HepG2 (cell line): ENCODE data around the gene ITK. TPM values are rescaled to one million over a fixed set of nuclear protein-coding genes. Genes with fewer than 3 reads are reported as not detected.

Experiments
- ATAC-seq: fragments of 200-7000 bp; cut with Tn5 transposase; 3 replicates; pipeline ENCODE4 v1.9.1; 2020; ENCODE audit warnings: mild to moderate bottlenecking, moderate library complexity
- BruUV-seq: library from RNA; stranded (reverse); fragments of 400-500 nt; replicated peaks from 2 replicates; lab custom pipeline; 2021; lab: Mats Ljungman, UMichigan
- CTCF ChIA-PET: fragments of 300-600 bp; formaldehyde crosslinking; extraction: SDS; loops from one replicate; lab custom pipeline; 2021; ENCODE audit warnings: low total read pairs, inconsistent platforms, low intra/inter-chr PET ratio; lab: Yijun Ruan, JAX
- POLR2A ChIA-PET: fragments of 350-600 bp; sonication (Branson Sonifier 250); formaldehyde crosslinking; loops from one replicate; lab custom pipeline; 2020; ENCODE audit warnings: antibody characterized with exemption, inconsistent platforms; lab: Yijun Ruan, JAX
- DNase-seq: peaks from one replicate; pipeline ENCODE4 v3.0.0-alpha.2; 2015; ENCODE audit warnings: low spot score
- FAIRE-seq: peaks from 3 replicates; lab custom pipeline; 2011; peaks lifted over from hg19 to GRCh38; lab: Jason Lieb, UNC
- H2AFZ ChIP-seq: one replicate; pipeline ENCODE4 v1.6.1; 2011; ENCODE audit warnings: low read length, inconsistent platforms
- H3K27ac ChIP-seq: fragments of 300-600 bp; 3 replicates; pipeline ENCODE4 v1.8.0; 2011; ENCODE audit warnings: mixed run types, mild to moderate bottlenecking, mixed read lengths, low read length, inconsistent platforms; ENCODE audit not compliant: insufficient read depth; ENCODE audit errors: extremely low read length
- H3K27me3 ChIP-seq, 2 experiments: fragments of 200-600 bp in 1 of 2; 2 replicates in 1 of 2; 3 replicates in 1 of 2; pipeline versions ENCODE4 v1.6.0 to v1.8.0; 2011; ENCODE audit warnings: low read length in 2 of 2, mild to moderate bottlenecking in 2 of 2, moderate library complexity in 2 of 2, inconsistent platforms in 1 of 2; ENCODE audit not compliant: insufficient read depth in 2 of 2, control insufficient read depth in 1 of 2
- H3K36me3 ChIP-seq, 2 experiments: fragments of 200-600 bp in 1 of 2; replicated peaks in 1 of 2; 2 replicates in 1 of 2; 3 replicates in 1 of 2; pipeline versions ENCODE4 v1.5.1 to v1.8.0; 2011; ENCODE audit warnings: low read length in 2 of 2, inconsistent platforms in 1 of 2; ENCODE audit not compliant: insufficient read depth in 2 of 2, control insufficient read depth in 1 of 2
- H3K4me1 ChIP-seq: 2 replicates; pipeline ENCODE4 v1.5.1; 2012; ENCODE audit warnings: low read length, inconsistent platforms; ENCODE audit not compliant: insufficient read depth
- H3K4me2 ChIP-seq: 2 replicates; pipeline ENCODE4 v1.6.0; 2011; ENCODE audit warnings: low read depth, low read length, inconsistent platforms
- H3K4me3 ChIP-seq, 3 experiments: fragments of 200-600 bp in 1 of 3; sonication (generic), shearing (Covaris generic) in 1 of 3; replicated peaks in 1 of 3; 2 replicates each; pipeline ENCODE4 v1.5.1; 2011 to 2016; ENCODE audit warnings: low read length in 3 of 3, inconsistent platforms in 2 of 3, low read depth in 2 of 3, mild to moderate bottlenecking in 2 of 3, control low read depth in 1 of 3, mixed read lengths in 1 of 3; ENCODE audit not compliant: insufficient read depth in 1 of 3
- H3K79me2 ChIP-seq: one replicate; pipeline ENCODE4 v1.6.1; 2011; ENCODE audit warnings: low read length, inconsistent platforms; ENCODE audit not compliant: insufficient read depth
- H3K9ac ChIP-seq: 2 replicates; pipeline ENCODE4 v1.6.0; 2011; ENCODE audit warnings: mild to moderate bottlenecking, low read depth, low read length, inconsistent platforms; ENCODE audit not compliant: insufficient read depth
- H3K9me3 ChIP-seq: 2 replicates; pipeline ENCODE4 v1.5.1; 2012; ENCODE audit warnings: mild to moderate bottlenecking, low read length
- H4K20me1 ChIP-seq: 2 replicates; pipeline ENCODE4 v1.6.0; 2011; ENCODE audit warnings: inconsistent platforms, mild to moderate bottlenecking, low read length, moderate library complexity; ENCODE audit not compliant: insufficient read depth
- ATF7 ChIP-seq, 2 experiments: fragments of 450-650 bp in 1 of 2; sonication (generic) in 1 of 2; formaldehyde crosslinking in 1 of 2; IDR thresholded peaks; 2 replicates each; pipeline versions ENCODE4 v1.4.0 to v1.6.1; 2016 to 2020; ENCODE audit warnings: antibody characterized with exemption in 1 of 2, mild to moderate bottlenecking in 1 of 2, missing genetic modification reagents in 1 of 2
- GTF2F1 ChIP-seq: fragments of 150-350 bp; IDR thresholded peaks from 2 replicates; pipeline ENCODE4 v1.6.1; 2014; ENCODE audit warnings: low read length
- GTF3A ChIP-seq: sonication (generic); formaldehyde crosslinking; conservative IDR thresholded peaks from 2 replicates; pipeline ENCODE4 v1.4.0; 2020; ENCODE audit warnings: mild to moderate bottlenecking, missing genetic modification reagents
- NFE2L2 ChIP-seq: fragments of 150-350 bp; IDR thresholded peaks from 2 replicates; pipeline ENCODE4 v1.6.1; 2014; ENCODE audit warnings: low read length
- PAX8 ChIP-seq: sonication (generic); formaldehyde crosslinking; IDR thresholded peaks from 2 replicates; pipeline ENCODE4 v1.8.0; 2022; ENCODE audit warnings: mild to moderate bottlenecking, missing genetic modification reagents, borderline replicate concordance
- ZNF124 ChIP-seq: sonication (generic); formaldehyde crosslinking; IDR thresholded peaks from 2 replicates; pipeline ENCODE4 v1.4.0; 2020; ENCODE audit warnings: missing genetic modification reagents
- ZNF33A ChIP-seq: sonication (generic); formaldehyde crosslinking; IDR thresholded peaks from 2 replicates; pipeline ENCODE4 v1.5.1; 2020; ENCODE audit warnings: missing genetic modification reagents, mild to moderate bottlenecking, moderate library complexity, borderline replicate concordance
- WGBS: methylation state at CpG from one replicate; pipeline ENCODE4 v1.1.6; 2017; ENCODE audit warnings: low lambda C conversion rate; 5-methylcytosine and 5-hydroxymethylcytosine counted together
- in situ Hi-C: cut with HindIII; loops from 2 replicates; pipeline ENCODE4 v1.10.0; 2017; ENCODE audit warnings: low pct_unique_long_range_greater_than_20kb; ENCODE audit not compliant: extremely low pct_ligation_motif_present
- intact Hi-C: fragments of 100-400 bp; cut with micrococcal nuclease; formaldehyde crosslinking; loops from one replicate; pipeline ENCODE4 v1.10.0; 2022; ENCODE audit not compliant: unreplicated experiment
- polyA plus RNA-seq, 8 experiments: library from polyadenylated mRNA; depleted of rRNA in 3 of 8; stranded (reverse) in 7 of 8; unstranded in 1 of 8; fragments of >200 nt; fragmentation: Illumina TruSeq in 4 of 8; extraction: Trizol in 4 of 8; gene quantifications; 2 replicates each; pipeline versions ENCODE4 v1.2.1 to v1.2.3, GENCODE V29; 2011 to 2016; ENCODE audit warnings: low read depth in 4 of 8, missing spikeins in 1 of 8, mixed read lengths in 1 of 8; ENCODE audit not compliant: insufficient read depth in 1 of 8
- total RNA-seq, 5 experiments: library from RNA; depleted of rRNA; stranded (reverse); fragments of >200 nt; fragmentation: Illumina TruSeq; extraction: Trizol; gene quantifications; 2 replicates each; pipeline ENCODE4 v1.2.3, GENCODE V29; 2016; ENCODE audit warnings: low read depth in 1 of 5
- TF ChIP-seq, protein P1 (sequence below): sonication (generic); formaldehyde crosslinking; IDR thresholded peaks from 2 replicates; pipeline ENCODE4 v1.4.0; 2020; ENCODE audit warnings: missing genetic modification reagents, borderline replicate concordance
- TF ChIP-seq, protein P2 (sequence below): sonication (generic); formaldehyde crosslinking; IDR thresholded peaks from 2 replicates; pipeline ENCODE4 v1.5.0; 2020; ENCODE audit warnings: mild to moderate bottlenecking, missing genetic modification reagents
- TF ChIP-seq, protein P3 (sequence below): fragments of 450-650 bp; IDR thresholded peaks from 2 replicates; pipeline ENCODE4 v1.6.1; 2017; ENCODE audit warnings: mild to moderate bottlenecking
- TF ChIP-seq, protein P4 (sequence below): sonication (generic); formaldehyde crosslinking; IDR thresholded peaks from 2 replicates; pipeline ENCODE4 v1.4.0; 2020; ENCODE audit warnings: missing genetic modification reagents, mild to moderate bottlenecking, borderline replicate concordance

The ITK gene
- total and polyA plus RNA-seq, 2 of the 13 experiments (the other 11 are each of a cell fraction or from before 2014, with no cell fraction given), result 0.01 TPM; not detected in 1

DNA sequence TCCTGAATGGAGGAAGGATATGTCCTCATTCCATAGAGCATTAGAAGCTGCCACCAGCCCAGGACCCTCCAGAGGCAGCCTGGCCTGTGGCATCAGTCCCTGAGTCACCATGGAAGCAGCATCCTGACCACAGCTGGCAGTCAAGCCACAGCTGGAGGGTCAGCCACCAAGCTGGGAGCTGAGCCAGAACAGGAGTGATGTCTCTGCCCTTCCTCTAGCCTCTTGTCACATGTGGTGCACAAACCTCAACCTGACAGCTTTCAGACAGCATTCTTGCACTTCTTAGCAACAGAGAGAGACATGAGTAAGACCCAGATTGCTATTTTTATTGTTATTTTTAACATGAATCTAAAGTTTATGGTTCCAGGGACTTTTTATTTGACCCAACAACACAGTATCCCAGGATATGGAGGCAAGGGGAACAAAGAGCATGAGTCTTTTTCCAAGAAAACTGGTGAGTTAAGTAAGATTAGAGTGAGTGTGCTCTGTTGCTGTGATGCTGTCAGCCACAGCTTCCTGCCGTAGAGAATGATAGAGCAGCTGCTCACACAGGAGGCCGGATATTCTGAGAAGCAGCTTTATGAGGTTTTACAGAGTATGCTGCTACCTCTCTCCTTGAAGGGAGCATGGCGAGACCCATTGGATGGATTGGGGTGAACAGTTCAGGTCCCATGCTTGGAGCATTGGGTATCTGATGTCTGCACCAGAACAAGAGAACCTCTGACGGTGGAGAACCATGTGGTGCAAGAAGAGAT, 72.2 kb downstream of the ITK start:
- Histone ChIP-seq H3K9ac (no peak overlapping the region), H3K4me1 (no peaks in the 10 kb centered on the region), H3K4me3 (no peak overlapping the region), H3K79me2 (no peaks in the 10 kb centered on the region), H3K36me3 (no peaks in the 10 kb centered on the region), H2AFZ (no peak overlapping the region), H3K27ac (no peak overlapping the region), H3K27me3 (no peaks in the 10 kb centered on the region; a peak in 1 of 5 replicates), H3K9me3 (no peaks in the 10 kb centered on the region), H4K20me1 (no peaks in the 10 kb centered on the region), H3K4me2 (no peak overlapping the region)
- WGBS, result 100% methylated on average over 2 of the region's 4 CpGs
- FAIRE-seq (no peak), ATAC-seq (peak; percentile 35; the same call in 2 of the 3 replicates), DNase-seq (no peak)
- ChIA-PET POLR2A (interaction anchor here (1.2 kb wide), 1 partner anchor 12 kb away, joined by 4 read pairs; no protein-coding TSS in a partner anchor), CTCF (interaction anchor here (1.1 to 2.8 kb wide), 4 partner anchors 56 to 491 kb away, joined by 3 to 47 read pairs (median 4); partner anchors contain the start of gene LSM11)
- in situ Hi-C loops, result loop anchor here (5.0 kb wide), 2 partner anchors 59 to 224 kb away; no protein-coding TSS in a partner anchor
- intact Hi-C loops, result loop anchor here (1.0 to 5.0 kb wide), 3 partner anchors 59 to 224 kb away; no protein-coding TSS in a partner anchor
- no TSS peak for BruUV-seq
- TF ChIP-seq GTF3A (CRISPR knock-in tag) (no peak), ZNF124 (CRISPR knock-in tag) (no peak), ATF7 (IDR thresholded peaks at IDR 0.05) (no peak), ATF7 (CRISPR knock-in tag; IDR thresholded peaks at IDR 0.05) (no peak), PAX8 (CRISPR knock-in tag) (no peak), ZNF33A (CRISPR knock-in tag) (no peak), NFE2L2 (no peak), GTF2F1 (no peak)
- TF ChIP-seq, protein P1, sequence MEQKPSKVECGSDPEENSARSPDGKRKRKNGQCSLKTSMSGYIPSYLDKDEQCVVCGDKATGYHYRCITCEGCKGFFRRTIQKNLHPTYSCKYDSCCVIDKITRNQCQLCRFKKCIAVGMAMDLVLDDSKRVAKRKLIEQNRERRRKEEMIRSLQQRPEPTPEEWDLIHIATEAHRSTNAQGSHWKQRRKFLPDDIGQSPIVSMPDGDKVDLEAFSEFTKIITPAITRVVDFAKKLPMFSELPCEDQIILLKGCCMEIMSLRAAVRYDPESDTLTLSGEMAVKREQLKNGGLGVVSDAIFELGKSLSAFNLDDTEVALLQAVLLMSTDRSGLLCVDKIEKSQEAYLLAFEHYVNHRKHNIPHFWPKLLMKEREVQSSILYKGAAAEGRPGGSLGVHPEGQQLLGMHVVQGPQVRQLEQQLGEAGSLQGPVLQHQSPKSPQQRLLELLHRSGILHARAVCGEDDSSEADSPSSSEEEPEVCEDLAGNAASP, result no peak
- TF ChIP-seq, protein P2, sequence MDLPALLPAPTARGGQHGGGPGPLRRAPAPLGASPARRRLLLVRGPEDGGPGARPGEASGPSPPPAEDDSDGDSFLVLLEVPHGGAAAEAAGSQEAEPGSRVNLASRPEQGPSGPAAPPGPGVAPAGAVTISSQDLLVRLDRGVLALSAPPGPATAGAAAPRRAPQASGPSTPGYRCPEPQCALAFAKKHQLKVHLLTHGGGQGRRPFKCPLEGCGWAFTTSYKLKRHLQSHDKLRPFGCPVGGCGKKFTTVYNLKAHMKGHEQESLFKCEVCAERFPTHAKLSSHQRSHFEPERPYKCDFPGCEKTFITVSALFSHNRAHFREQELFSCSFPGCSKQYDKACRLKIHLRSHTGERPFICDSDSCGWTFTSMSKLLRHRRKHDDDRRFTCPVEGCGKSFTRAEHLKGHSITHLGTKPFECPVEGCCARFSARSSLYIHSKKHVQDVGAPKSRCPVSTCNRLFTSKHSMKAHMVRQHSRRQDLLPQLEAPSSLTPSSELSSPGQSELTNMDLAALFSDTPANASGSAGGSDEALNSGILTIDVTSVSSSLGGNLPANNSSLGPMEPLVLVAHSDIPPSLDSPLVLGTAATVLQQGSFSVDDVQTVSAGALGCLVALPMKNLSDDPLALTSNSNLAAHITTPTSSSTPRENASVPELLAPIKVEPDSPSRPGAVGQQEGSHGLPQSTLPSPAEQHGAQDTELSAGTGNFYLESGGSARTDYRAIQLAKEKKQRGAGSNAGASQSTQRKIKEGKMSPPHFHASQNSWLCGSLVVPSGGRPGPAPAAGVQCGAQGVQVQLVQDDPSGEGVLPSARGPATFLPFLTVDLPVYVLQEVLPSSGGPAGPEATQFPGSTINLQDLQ (CRISPR knock-in tag), result no peak
- TF ChIP-seq, protein P3, sequence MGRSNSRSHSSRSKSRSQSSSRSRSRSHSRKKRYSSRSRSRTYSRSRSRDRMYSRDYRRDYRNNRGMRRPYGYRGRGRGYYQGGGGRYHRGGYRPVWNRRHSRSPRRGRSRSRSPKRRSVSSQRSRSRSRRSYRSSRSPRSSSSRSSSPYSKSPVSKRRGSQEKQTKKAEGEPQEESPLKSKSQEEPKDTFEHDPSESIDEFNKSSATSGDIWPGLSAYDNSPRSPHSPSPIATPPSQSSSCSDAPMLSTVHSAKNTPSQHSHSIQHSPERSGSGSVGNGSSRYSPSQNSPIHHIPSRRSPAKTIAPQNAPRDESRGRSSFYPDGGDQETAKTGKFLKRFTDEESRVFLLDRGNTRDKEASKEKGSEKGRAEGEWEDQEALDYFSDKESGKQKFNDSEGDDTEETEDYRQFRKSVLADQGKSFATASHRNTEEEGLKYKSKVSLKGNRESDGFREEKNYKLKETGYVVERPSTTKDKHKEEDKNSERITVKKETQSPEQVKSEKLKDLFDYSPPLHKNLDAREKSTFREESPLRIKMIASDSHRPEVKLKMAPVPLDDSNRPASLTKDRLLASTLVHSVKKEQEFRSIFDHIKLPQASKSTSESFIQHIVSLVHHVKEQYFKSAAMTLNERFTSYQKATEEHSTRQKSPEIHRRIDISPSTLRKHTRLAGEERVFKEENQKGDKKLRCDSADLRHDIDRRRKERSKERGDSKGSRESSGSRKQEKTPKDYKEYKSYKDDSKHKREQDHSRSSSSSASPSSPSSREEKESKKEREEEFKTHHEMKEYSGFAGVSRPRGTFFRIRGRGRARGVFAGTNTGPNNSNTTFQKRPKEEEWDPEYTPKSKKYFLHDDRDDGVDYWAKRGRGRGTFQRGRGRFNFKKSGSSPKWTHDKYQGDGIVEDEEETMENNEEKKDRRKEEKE, result no peak
- TF ChIP-seq, protein P4, sequence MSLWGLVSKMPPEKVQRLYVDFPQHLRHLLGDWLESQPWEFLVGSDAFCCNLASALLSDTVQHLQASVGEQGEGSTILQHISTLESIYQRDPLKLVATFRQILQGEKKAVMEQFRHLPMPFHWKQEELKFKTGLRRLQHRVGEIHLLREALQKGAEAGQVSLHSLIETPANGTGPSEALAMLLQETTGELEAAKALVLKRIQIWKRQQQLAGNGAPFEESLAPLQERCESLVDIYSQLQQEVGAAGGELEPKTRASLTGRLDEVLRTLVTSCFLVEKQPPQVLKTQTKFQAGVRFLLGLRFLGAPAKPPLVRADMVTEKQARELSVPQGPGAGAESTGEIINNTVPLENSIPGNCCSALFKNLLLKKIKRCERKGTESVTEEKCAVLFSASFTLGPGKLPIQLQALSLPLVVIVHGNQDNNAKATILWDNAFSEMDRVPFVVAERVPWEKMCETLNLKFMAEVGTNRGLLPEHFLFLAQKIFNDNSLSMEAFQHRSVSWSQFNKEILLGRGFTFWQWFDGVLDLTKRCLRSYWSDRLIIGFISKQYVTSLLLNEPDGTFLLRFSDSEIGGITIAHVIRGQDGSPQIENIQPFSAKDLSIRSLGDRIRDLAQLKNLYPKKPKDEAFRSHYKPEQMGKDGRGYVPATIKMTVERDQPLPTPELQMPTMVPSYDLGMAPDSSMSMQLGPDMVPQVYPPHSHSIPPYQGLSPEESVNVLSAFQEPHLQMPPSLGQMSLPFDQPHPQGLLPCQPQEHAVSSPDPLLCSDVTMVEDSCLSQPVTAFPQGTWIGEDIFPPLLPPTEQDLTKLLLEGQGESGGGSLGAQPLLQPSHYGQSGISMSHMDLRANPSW (CRISPR knock-in tag), result no peak
